ENCODE data around the gene KAT8. TPM values are rescaled to one million over a fixed set of nuclear protein-coding genes. Genes with fewer than 3 reads are reported as not detected.

Gene KAT8
- total and polyA plus RNA-seq, 2 of the 13 experiments (the other 11 are each of a cell fraction or from before 2014, with no cell fraction given), result 79.0 to 84.2 TPM

DNA sequence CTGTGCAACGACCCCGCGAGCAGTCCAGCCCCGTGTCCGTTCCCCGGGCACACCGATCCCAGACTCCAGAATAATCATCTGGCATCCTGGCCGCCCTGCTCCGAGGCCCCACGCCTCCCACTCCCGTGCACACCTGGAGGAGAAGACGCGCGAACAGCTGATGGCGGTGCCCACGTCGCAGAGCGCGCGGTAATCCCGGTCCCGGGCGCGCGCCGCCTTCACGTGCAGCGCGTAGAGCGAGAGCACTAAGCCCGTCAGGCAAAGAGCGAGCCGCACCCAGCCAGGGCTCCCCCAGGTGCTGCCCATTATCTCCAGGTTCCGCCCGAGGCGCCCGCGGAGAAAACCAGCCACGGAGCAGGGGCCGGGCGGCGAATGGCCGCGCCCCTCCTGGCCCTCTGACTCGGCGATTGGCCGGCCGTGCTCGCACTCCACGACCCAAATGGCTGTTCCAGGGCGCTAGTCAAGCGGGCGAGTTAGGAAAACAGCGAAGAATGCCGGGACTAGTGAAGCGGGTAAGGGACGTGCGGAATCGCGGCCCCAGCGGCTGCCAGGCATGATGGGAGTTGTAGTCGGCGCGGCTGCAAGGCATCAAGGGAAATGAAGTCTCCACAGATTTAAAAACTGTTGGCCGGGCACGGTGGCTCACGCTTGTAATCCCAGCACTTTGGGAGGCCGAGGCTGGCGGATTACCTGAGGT is 22.9 kb upstream of the KAT8 start, which contains the start of gene VKORC1 (continued):
- TF ChIP-seq, protein P1, sequence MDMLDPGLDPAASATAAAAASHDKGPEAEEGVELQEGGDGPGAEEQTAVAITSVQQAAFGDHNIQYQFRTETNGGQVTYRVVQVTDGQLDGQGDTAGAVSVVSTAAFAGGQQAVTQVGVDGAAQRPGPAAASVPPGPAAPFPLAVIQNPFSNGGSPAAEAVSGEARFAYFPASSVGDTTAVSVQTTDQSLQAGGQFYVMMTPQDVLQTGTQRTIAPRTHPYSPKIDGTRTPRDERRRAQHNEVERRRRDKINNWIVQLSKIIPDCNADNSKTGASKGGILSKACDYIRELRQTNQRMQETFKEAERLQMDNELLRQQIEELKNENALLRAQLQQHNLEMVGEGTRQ (IDR thresholded peaks at IDR 0.05; ENCODE audit: low read depth, low read length), result no peak
- TF ChIP-seq, protein P1 (CRISPR knock-in tag; IDR thresholded peaks at IDR 0.05; ENCODE audit: borderline replicate concordance), result peak; percentile 51; the same call in 1 of the 2 replicates
- TF ChIP-seq CREM (IDR thresholded peaks at IDR 0.05) (peak; percentile 87), CREM (CRISPR knock-in tag; IDR thresholded peaks at IDR 0.05) (no peak), ZNF567 (CRISPR knock-in tag; IDR thresholded peaks at IDR 0.05; ENCODE audit: borderline replicate concordance) (no peak), KDM5B (CRISPR knock-in tag; IDR thresholded peaks at IDR 0.05; ENCODE audit: borderline replicate concordance) (peak; percentile 97), ZNF775 (CRISPR knock-in tag; IDR thresholded peaks at IDR 0.05; ENCODE audit: borderline replicate concordance) (0 out of 2 replicates have a peak, but pooled peaks have one; percentile 28), RXRB (CRISPR knock-in tag; IDR thresholded peaks at IDR 0.05; ENCODE audit: borderline replicate concordance) (peak; percentile 75), ARHGAP35 (CRISPR knock-in tag; IDR thresholded peaks at IDR 0.05; ENCODE audit: borderline replicate concordance) (peak; percentile 96), TBX2 (CRISPR knock-in tag; IDR thresholded peaks at IDR 0.05; ENCODE audit: borderline replicate concordance) (peak; percentile 95), ATF7-NPFF (CRISPR knock-in tag; IDR thresholded peaks at IDR 0.05; ENCODE audit: low read depth) (peak; percentile 80), ZNF770 (CRISPR knock-in tag; IDR thresholded peaks at IDR 0.05) (peak; percentile 86), ZNF800 (CRISPR knock-in tag; IDR thresholded peaks at IDR 0.05) (peak; percentile 96), SP140L (CRISPR knock-in tag; IDR thresholded peaks at IDR 0.05; ENCODE audit: borderline replicate concordance) (no peak), ZNF264 (CRISPR knock-in tag; IDR thresholded peaks at IDR 0.05) (peak; percentile 74; the same call in 1 of the 2 replicates), ZNF530 (CRISPR knock-in tag; IDR thresholded peaks at IDR 0.05; ENCODE audit: low read depth) (no peak), ZNF605 (CRISPR knock-in tag; IDR thresholded peaks at IDR 0.05) (peak; percentile 68), ZFYVE20 (CRISPR knock-in tag; IDR thresholded peaks at IDR 0.05; ENCODE audit: borderline replicate concordance, low read depth) (peak; percentile 60; the same call in 1 of the 2 replicates), FOSL2 (CRISPR knock-in tag; IDR thresholded peaks at IDR 0.05) (peak; percentile 56; the same call in 1 of the 2 replicates), ISX (CRISPR knock-in tag; conservative IDR thresholded peaks at IDR 0.05) (peak; percentile 88; the same call in 1 of the 2 replicates), RBFOX2 (IDR thresholded peaks at IDR 0.05; ENCODE audit: low read depth, low read length) (peak; percentile 95), PAX8 (CRISPR knock-in tag; IDR thresholded peaks at IDR 0.05; ENCODE audit: borderline replicate concordance) (no peak)
- TF ChIP-seq, protein P2, sequence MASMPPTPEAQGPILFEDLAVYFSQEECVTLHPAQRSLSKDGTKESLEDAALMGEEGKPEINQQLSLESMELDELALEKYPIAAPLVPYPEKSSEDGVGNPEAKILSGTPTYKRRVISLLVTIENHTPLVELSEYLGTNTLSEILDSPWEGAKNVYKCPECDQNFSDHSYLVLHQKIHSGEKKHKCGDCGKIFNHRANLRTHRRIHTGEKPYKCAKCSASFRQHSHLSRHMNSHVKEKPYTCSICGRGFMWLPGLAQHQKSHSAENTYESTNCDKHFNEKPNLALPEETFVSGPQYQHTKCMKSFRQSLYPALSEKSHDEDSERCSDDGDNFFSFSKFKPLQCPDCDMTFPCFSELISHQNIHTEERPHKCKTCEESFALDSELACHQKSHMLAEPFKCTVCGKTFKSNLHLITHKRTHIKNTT (CRISPR knock-in tag; IDR thresholded peaks at IDR 0.05), result 0 out of 2 replicates have a peak, but pooled peaks have one; percentile 44

Measured in HepG2 (cell line).